Natural killer cell (primary cell): ENCODE data around the gene ATP1B4. TPM values are rescaled to one million over a fixed set of nuclear protein-coding genes. Genes with fewer than 3 reads are reported as not detected.

Experiments
- ATAC-seq, 3 donors: fragments of 150-1000 bp in 2 of 3; fragments of 200-7000 bp in 1 of 3; cut with Tn5 transposase; 1 replicate in 1 of 3; 2 replicates in 2 of 3; pipeline ENCODE4 v1.10.0; 2021; ENCODE audit warnings: mild to moderate bottlenecking in 2 of 3, moderate library complexity in 2 of 3
- DNase-seq, 2 donors: peaks; one replicate each; pipeline versions ENCODE4 v3.0.0 to v3.0.0-alpha.2; 2013 to 2021; ENCODE audit warnings: mixed read lengths in 1 of 2
- H3K27ac ChIP-seq: one replicate; pipeline ENCODE4 v1.5.1; 2013; ENCODE audit warnings: mild to moderate bottlenecking, low read length
- H3K27me3 ChIP-seq: one replicate; pipeline ENCODE4 v1.6.1; 2013; ENCODE audit warnings: low read length; ENCODE audit not compliant: control insufficient read depth, insufficient read depth
- H3K36me3 ChIP-seq: one replicate; pipeline ENCODE4 v1.6.1; 2013; ENCODE audit warnings: low read length; ENCODE audit not compliant: control insufficient read depth, insufficient read depth
- H3K4me1 ChIP-seq: one replicate; pipeline ENCODE4 v1.6.1; 2013; ENCODE audit warnings: low read length; ENCODE audit not compliant: control insufficient read depth, insufficient read depth
- H3K4me3 ChIP-seq: one replicate; pipeline ENCODE4 v1.5.1; 2013; ENCODE audit warnings: low read length
- H3K9me3 ChIP-seq: one replicate; pipeline ENCODE4 v1.6.1; 2013; ENCODE audit warnings: low read length; ENCODE audit not compliant: control insufficient read depth, insufficient read depth
- H3K27ac Mint-ChIP-seq, 2 donors: one replicate each; pipeline ENCODE4 v1.8.0; 2022; ENCODE audit warnings: mild to moderate bottlenecking in 2 of 2, mixed read lengths in 2 of 2, moderate library complexity in 1 of 2
- H3K27me3 Mint-ChIP-seq, 2 donors: one replicate each; pipeline ENCODE4 v1.8.0; 2022; ENCODE audit warnings: low read depth in 2 of 2, mixed read lengths in 2 of 2
- H3K36me3 Mint-ChIP-seq: one replicate; pipeline ENCODE4 v1.8.0; 2022; ENCODE audit warnings: mixed read lengths
- H3K4me1 Mint-ChIP-seq, 2 donors: one replicate each; pipeline ENCODE4 v1.8.0; 2022; ENCODE audit warnings: mixed read lengths in 2 of 2
- H3K4me3 Mint-ChIP-seq: one replicate; pipeline ENCODE4 v1.8.0; 2022; ENCODE audit warnings: mild to moderate bottlenecking, moderate library complexity, mixed read lengths
- H3K9me3 Mint-ChIP-seq, 2 donors: one replicate each; pipeline ENCODE4 v1.8.0; 2022; ENCODE audit warnings: mixed read lengths in 2 of 2
- WGBS: methylation state at CpG from one replicate; pipeline ENCODE4 v1.1.7; 2013; ENCODE audit warnings: missing lambda C conversion rate; ENCODE audit not compliant: insufficient coverage; 5-methylcytosine and 5-hydroxymethylcytosine counted together
- intact Hi-C: fragments of 100-400 bp; cut with micrococcal nuclease; formaldehyde crosslinking; loops from one replicate; pipeline ENCODE4 v1.14.2; 2022
- total RNA-seq, 4 donors: library from RNA; stranded (reverse); fragments of 120-200 nt in 1 of 4; gene quantifications; one replicate each; pipeline versions ENCODE4 v1.2.3 to v1.2.4, GENCODE V29; 2013 to 2022
- TF ChIP-seq, protein P1 (sequence below): fragments of 200-600 bp; IDR thresholded peaks from one replicate; pipeline ENCODE4 v1.8.0; 2022; ENCODE audit warnings: antibody characterized with exemption

The ATP1B4 gene
- total RNA-seq, 3 donors from 2014 or later (not counting 1 experiment from before 2014, with no cell fraction given) = not detected

DNA sequence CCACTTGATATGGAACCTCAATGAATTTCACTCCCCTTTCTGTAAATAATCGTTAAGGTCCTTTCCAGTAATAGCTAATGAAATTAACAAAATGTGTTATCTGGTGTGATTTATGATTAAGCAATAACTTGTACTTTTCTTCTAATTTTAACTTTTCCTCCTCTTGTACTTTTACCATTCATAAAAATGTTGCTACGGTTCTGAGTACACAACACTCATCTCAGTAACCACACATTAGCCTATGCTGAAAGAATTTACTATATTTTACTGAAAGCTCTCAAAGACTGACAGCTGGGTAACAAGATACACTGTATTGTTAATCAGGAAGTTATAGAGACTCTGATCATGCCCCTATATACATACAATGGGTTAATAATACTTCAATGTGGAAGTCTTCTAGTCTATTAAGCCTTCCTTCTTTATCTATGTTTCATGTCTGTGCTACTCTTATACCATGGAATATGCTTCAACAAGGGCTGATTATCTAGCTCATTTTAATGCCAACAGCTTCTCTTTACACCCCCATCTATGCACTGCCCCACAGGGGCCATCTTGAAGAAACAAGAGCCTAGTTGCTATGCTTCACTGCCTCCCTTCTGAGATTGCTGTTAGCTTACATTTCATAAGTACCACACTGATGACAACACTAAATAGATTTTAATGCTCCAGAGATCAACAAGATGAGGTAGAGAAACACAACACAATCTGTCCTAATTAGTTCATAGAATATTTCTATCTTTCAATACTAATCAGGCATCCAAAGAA is 68.1 kb downstream of the ATP1B4 start:
- no peak overlapping the region for H3K4me3 ChIP-seq
- Mint-ChIP-seq H3K4me3 (no peak overlapping the region), H3K27me3 (no peaks in the 10 kb centered on the region), H3K27ac (no peak overlapping the region), H3K36me3 (no peaks in the 10 kb centered on the region), H3K4me1 (no peaks in the 10 kb centered on the region), H3K9me3 (no peaks in the 10 kb centered on the region)
- no peak for ATAC-seq
- no peaks in the 10 kb centered on the region for H3K4me1 ChIP-seq
- WGBS = no CpG with 5 or more reads among the region's 2 CpGs
- no peaks in the 10 kb centered on the region for H3K36me3 ChIP-seq
- no peak overlapping the region for H3K27ac ChIP-seq
- DNase-seq = no peak
- no peaks in the 10 kb centered on the region for H3K9me3 ChIP-seq
- intact Hi-C loops = no loop called here
- no peaks in the 10 kb centered on the region for H3K27me3 ChIP-seq
- TF ChIP-seq, protein P1, sequence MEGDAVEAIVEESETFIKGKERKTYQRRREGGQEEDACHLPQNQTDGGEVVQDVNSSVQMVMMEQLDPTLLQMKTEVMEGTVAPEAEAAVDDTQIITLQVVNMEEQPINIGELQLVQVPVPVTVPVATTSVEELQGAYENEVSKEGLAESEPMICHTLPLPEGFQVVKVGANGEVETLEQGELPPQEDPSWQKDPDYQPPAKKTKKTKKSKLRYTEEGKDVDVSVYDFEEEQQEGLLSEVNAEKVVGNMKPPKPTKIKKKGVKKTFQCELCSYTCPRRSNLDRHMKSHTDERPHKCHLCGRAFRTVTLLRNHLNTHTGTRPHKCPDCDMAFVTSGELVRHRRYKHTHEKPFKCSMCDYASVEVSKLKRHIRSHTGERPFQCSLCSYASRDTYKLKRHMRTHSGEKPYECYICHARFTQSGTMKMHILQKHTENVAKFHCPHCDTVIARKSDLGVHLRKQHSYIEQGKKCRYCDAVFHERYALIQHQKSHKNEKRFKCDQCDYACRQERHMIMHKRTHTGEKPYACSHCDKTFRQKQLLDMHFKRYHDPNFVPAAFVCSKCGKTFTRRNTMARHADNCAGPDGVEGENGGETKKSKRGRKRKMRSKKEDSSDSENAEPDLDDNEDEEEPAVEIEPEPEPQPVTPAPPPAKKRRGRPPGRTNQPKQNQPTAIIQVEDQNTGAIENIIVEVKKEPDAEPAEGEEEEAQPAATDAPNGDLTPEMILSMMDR = no peak

Other genes starting within 250 kb of the ATP1B4 start
- 1 to 10 TPM in 2 of 3 donors, not detected in 1; 1.4 to 2.6 TPM for gene RHOXF1, start 246.2 kb upstream of the ATP1B4 start, total RNA-seq
- gene RHOXF2, start 203.5 kb upstream of the ATP1B4 start, total RNA-seq = not detected
- gene ZBTB33, start 111.3 kb upstream of the ATP1B4 start, total RNA-seq = 10 to 100 TPM; 28.6 to 33.3 (median 29.2) TPM
- 1 to 10 TPM in 2 of 3 donors, under 1 TPM in 1; 0.66 to 1.5 (median 1.4) TPM for gene TMEM255A, start 50.6 kb upstream of the ATP1B4 start, total RNA-seq
- gene LAMP2, start 107.2 kb downstream of the ATP1B4 start, total RNA-seq = 10 to 100 TPM; 33.8 to 45.8 (median 39.1) TPM
- gene CUL4B, start 198.9 kb downstream of the ATP1B4 start, total RNA-seq = 10 to 100 TPM; 32.6 to 42.3 (median 33.3) TPM
- 10 to 100 TPM; 17.6 to 21.2 (median 18.8) TPM for gene MCTS1, start 242.0 kb downstream of the ATP1B4 start, total RNA-seq